ENCODE results near the gene KIF18B. TPM values are rescaled to one million over a fixed set of nuclear protein-coding genes. Genes with fewer than 3 reads are reported as not detected.

KIF18B gene
- total and polyA plus RNA-seq, 2 donors (not counting 1 experiment from before 2014, with no cell fraction given): 0.99 to 2.5 TPM

- Histone ChIP-seq H3K4me1 (ENCODE audit: control insufficient read depth, extremely low read depth, insufficient read depth, low read length) (peaks cover 27% of the 10 kb centered on the region), H3K27ac (ENCODE audit: insufficient read depth, low read length) (no peak overlapping the region), H3K4me3 (replicated peaks in 1 of 4; ENCODE audit: control extremely low read depth in 1 of 4, insufficient read depth in 1 of 4, low read depth in 3 of 4, low read length in 4 of 4) (no peak overlapping the region), H3K9ac (ENCODE audit: insufficient read depth, low read length) (no peak overlapping the region), H3K9me3 (ENCODE audit: control insufficient read depth, insufficient read depth, low read depth, low read length) (no peaks in the 10 kb centered on the region), H4K20me1 (ENCODE audit: control insufficient read depth, extremely low read depth, insufficient read depth, low read length) (no peaks in the 10 kb centered on the region), H2AFZ (ENCODE audit: low read length) (no peak overlapping the region), H3K36me3 (ENCODE audit: control insufficient read depth, insufficient read depth, low read length) (no peaks in the 10 kb centered on the region), H3K79me2 (ENCODE audit: control insufficient read depth, insufficient read depth, low read length) (peaks cover 29% of the 10 kb centered on the region), H3K4me2 (ENCODE audit: extremely low read depth, insufficient read depth, low read length) (peak overlapping the region; percentile 9), H3K27me3 (ENCODE audit: control insufficient read depth, insufficient read depth, low read length) (no peaks in the 10 kb centered on the region)
- peak; percentile 87 to 90 for DNase-seq (ENCODE audit: low read depth in 2 of 2)
- TF ChIP-seq CTCF (conservative IDR thresholded peaks at IDR 0.05 in 1 of 2, IDR thresholded peaks at IDR 0.05 in 1 of 2; ENCODE audit: low read depth in 1 of 2, low read length in 2 of 2): no peak
- no peak for TF ChIP-seq EZH2 (IDR thresholded peaks at IDR 0.05; ENCODE audit: low read length, missing control alignments)
Measured at GRCh38 chr17:44900894-44901293, 46.7 kb downstream of the KIF18B start.

DNA sequence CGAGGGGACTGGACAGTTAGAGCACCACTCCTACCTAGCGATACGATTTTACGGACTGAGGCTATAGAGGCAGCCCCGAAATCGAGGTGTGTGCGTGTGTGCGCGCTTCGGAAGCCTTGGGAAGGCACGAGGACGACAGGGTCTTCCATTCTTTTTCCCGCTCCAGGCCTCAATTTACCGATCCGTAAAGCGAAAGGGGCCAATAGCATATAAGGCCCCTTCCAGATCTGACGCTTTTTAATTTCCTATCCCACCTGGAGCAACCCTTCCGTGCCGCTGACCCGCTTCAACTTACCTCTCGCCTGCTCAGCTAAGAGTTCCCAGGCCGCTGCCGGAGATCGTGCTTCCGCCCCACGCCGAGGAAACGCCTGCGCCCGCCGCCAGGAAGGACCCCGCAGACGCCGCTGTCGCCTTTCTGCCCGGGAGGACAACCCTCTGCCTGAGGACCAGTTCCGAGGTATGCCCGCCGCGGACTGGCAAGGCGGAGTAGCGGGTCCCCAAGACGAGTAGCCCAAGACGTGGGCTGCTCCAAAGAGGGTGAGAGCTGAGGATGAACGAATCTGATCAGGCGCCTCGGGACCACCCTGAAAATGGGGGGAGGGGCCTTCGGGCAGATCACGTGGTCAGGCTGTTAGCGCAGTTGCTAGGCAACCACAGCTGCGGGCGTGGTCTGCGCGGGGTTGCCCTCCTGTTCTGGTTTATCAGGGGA, 48.3 kb downstream of the KIF18B start, which contains the start of gene EFTUD2:
EFTUD2 (minus strand) TSS at position 372 of the 709 bp plus-strand sequence. CDS start 4,924 bp downstream, outside the sequence.
- Histone ChIP-seq H4K20me1 (ENCODE audit: control insufficient read depth, extremely low read depth, insufficient read depth, low read length) (no peaks in the 10 kb centered on the region), H3K27me3 (ENCODE audit: control insufficient read depth, insufficient read depth, low read length) (no peaks in the 10 kb centered on the region), H3K79me2 (ENCODE audit: control insufficient read depth, insufficient read depth, low read length) (peaks cover 33% of the 10 kb centered on the region), H3K4me2 (ENCODE audit: extremely low read depth, insufficient read depth, low read length) (peak within 1 kb of the TSS; percentile 97), H3K4me3 (replicated peaks in 1 of 4; ENCODE audit: control extremely low read depth in 1 of 4, insufficient read depth in 1 of 4, low read depth in 3 of 4, low read length in 4 of 4) (peak within 1 kb of the TSS; percentile 52 to 99 (median 88)), H3K9ac (ENCODE audit: insufficient read depth, low read length) (peak within 1 kb of the TSS; percentile 99), H3K4me1 (ENCODE audit: control insufficient read depth, extremely low read depth, insufficient read depth, low read length) (peaks cover 17% of the 10 kb centered on the region), H3K27ac (ENCODE audit: insufficient read depth, low read length) (peak within 1 kb of the TSS; percentile 99), H3K9me3 (ENCODE audit: control insufficient read depth, insufficient read depth, low read depth, low read length) (no peaks in the 10 kb centered on the region), H2AFZ (ENCODE audit: low read length) (peak within 1 kb of the TSS; percentile 50), H3K36me3 (ENCODE audit: control insufficient read depth, insufficient read depth, low read length) (no peaks in the 10 kb centered on the region)
- no peak for TF ChIP-seq EZH2 (IDR thresholded peaks at IDR 0.05; ENCODE audit: low read length, missing control alignments)
- no peak for TF ChIP-seq CTCF (conservative IDR thresholded peaks at IDR 0.05 in 1 of 2, IDR thresholded peaks at IDR 0.05 in 1 of 2; ENCODE audit: low read depth in 1 of 2, low read length in 2 of 2)
- peak; percentile 85 to 93 for DNase-seq (ENCODE audit: low read depth in 2 of 2)

DNA sequence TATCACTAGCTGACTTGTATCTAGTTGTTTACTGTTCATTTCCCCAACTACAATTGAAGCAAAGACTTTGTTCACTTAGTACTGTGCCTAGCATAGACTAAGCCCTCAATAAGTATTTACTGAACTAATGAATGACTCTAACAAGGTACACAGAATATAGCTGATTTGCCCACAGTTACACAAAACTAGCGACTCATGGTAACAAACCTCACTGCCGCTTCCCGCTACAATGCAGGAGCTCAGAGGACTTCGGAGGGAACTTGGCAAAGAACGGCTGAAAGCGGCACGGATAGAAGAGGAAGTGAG, 48.9 kb downstream of the KIF18B start:
- no peaks in the 10 kb centered on the region for H3K9me3 ChIP-seq (ENCODE audit: control insufficient read depth, insufficient read depth, low read depth, low read length)
- H4K20me1 ChIP-seq (ENCODE audit: control insufficient read depth, extremely low read depth, insufficient read depth, low read length): no peaks in the 10 kb centered on the region
- peaks cover 17% of the 10 kb centered on the region for H3K4me1 ChIP-seq (ENCODE audit: control insufficient read depth, extremely low read depth, insufficient read depth, low read length)
- peak overlapping the region; percentile 99 for H3K9ac ChIP-seq (ENCODE audit: insufficient read depth, low read length)
- peak in 1 of 2 donors; percentile 46 for DNase-seq (ENCODE audit: low read depth in 2 of 2)
- peak overlapping the region; percentile 52 to 99 (median 88) for H3K4me3 ChIP-seq (replicated peaks in 1 of 4; ENCODE audit: control extremely low read depth in 1 of 4, insufficient read depth in 1 of 4, low read depth in 3 of 4, low read length in 4 of 4)
- peak overlapping the region; percentile 97 for H3K4me2 ChIP-seq (ENCODE audit: extremely low read depth, insufficient read depth, low read length)
- peaks cover 2% of the 10 kb centered on the region for H3K36me3 ChIP-seq (ENCODE audit: control insufficient read depth, insufficient read depth, low read length)
- TF ChIP-seq EZH2 (IDR thresholded peaks at IDR 0.05; ENCODE audit: low read length, missing control alignments) (no peak), CTCF (conservative IDR thresholded peaks at IDR 0.05 in 1 of 2, IDR thresholded peaks at IDR 0.05 in 1 of 2; ENCODE audit: low read depth in 1 of 2, low read length in 2 of 2) (no peak)
- H3K79me2 ChIP-seq (ENCODE audit: control insufficient read depth, insufficient read depth, low read length): peaks cover 33% of the 10 kb centered on the region
- no peaks in the 10 kb centered on the region for H3K27me3 ChIP-seq (ENCODE audit: control insufficient read depth, insufficient read depth, low read length)
- peak overlapping the region; percentile 50 for H2AFZ ChIP-seq (ENCODE audit: low read length)
- H3K27ac ChIP-seq (ENCODE audit: insufficient read depth, low read length): peak overlapping the region; percentile 99

All from fibroblast of lung (primary cell).